Measurements from ENCODE around the gene DRGX.

The DRGX gene

DNA sequence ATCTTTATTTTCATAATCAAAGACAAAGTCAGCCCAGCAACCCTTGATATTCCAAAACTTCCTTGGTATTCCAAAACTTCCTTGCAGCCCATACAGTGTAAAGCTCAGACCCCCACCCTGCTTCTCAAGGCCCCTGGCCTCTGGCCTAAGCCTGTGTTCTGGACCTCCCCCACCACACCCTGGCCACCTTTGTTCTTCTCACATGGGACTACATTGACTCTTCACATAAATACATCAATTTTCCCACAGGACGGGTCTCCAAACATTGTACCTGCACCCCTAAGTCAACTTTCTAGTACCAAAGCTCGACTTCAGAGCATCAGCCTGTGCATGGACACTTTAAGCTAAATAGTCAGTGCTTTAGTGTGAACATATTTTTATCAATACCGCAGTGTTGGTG lies 40.7 kb downstream of the DRGX start:
- H3K36me3 ChIP-seq (ENCODE audit: control insufficient read depth, insufficient read depth, low read length) = no peaks in the 10 kb centered on the region
- H3K4me1 ChIP-seq (ENCODE audit: control insufficient read depth, insufficient read depth, low read length, poor library complexity, severe bottlenecking) = no peaks in the 10 kb centered on the region
- no peaks in the 10 kb centered on the region for H3K9me3 ChIP-seq (ENCODE audit: control insufficient read depth, low read length)
- H3K27ac ChIP-seq (ENCODE audit: insufficient read depth, low read length, poor library complexity, severe bottlenecking) = no peak overlapping the region
- no peak overlapping the region for H3K4me3 ChIP-seq (ENCODE audit: insufficient read depth, low read depth, low read length, poor library complexity, severe bottlenecking)
- DNase-seq = no peak
- no peaks in the 10 kb centered on the region for H3K27me3 ChIP-seq (replicated peaks; ENCODE audit: control insufficient read depth, insufficient read depth, low read length, poor library complexity, severe bottlenecking)

DNA sequence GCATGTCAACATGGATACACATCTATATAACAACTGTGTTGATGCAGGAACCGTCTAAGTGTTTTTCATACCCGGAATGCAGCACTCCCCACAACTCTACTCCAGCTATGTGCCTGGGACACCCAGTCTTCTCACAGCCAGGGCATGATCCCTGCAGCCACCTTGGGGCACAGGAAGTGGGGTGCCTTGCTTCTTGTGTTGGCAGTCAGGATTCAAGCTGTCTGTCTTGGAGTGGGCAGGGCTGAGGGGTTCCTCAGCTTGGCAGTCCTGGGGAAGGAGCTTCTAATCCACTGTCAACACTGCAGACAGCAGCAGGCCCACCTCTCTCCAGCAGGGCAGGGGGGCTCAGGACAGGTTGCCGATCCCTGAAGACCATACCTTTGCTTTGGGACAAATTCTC lies 41.3 kb downstream of the DRGX start:
- Histone ChIP-seq H3K9me3 (ENCODE audit: control insufficient read depth, low read length) (no peaks in the 10 kb centered on the region), H3K27ac (ENCODE audit: insufficient read depth, low read length, poor library complexity, severe bottlenecking) (no peak overlapping the region), H3K4me3 (ENCODE audit: insufficient read depth, low read depth, low read length, poor library complexity, severe bottlenecking) (no peak overlapping the region), H3K27me3 (replicated peaks; ENCODE audit: control insufficient read depth, insufficient read depth, low read length, poor library complexity, severe bottlenecking) (no peaks in the 10 kb centered on the region), H3K4me1 (ENCODE audit: control insufficient read depth, insufficient read depth, low read length, poor library complexity, severe bottlenecking) (no peaks in the 10 kb centered on the region), H3K36me3 (ENCODE audit: control insufficient read depth, insufficient read depth, low read length) (no peaks in the 10 kb centered on the region)
- no peak for DNase-seq

DNA sequence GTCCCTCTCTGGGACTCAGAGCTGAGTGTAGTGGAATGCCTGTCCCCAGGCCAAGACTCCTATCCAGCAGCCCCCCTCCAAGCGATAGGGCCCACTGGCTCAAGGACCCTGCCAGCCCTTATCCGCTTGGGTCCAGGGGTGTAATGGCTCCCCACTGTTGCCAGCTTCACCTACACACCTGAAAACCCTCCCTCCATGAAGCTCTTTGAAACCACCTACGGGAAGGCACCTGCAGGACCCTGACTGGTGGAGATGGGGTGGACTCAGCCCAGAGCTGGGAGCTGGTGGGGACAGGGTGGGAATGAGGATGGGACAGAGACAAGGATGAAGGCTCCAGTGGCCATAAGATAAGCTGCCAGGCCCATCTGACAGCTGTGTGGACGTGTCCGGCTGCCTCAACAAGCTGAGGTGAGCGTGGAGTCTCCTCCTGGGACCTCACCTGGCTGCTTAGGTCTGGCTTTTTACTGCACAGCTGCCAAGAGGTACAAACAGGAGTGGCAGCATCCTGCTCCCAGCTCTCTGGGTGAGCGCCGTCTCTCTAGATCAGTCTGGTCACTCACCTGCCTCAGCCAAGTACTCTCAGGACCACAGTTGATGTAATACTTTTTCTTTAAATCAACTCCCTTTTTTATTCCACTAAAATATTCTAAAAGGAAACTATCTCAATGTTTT lies 41.9 kb downstream of the DRGX start:
- no peaks in the 10 kb centered on the region for H3K27me3 ChIP-seq (replicated peaks; ENCODE audit: control insufficient read depth, insufficient read depth, low read length, poor library complexity, severe bottlenecking)
- no peaks in the 10 kb centered on the region for H3K4me1 ChIP-seq (ENCODE audit: control insufficient read depth, insufficient read depth, low read length, poor library complexity, severe bottlenecking)
- no peak overlapping the region for H3K27ac ChIP-seq (ENCODE audit: insufficient read depth, low read length, poor library complexity, severe bottlenecking)
- no peaks in the 10 kb centered on the region for H3K9me3 ChIP-seq (ENCODE audit: control insufficient read depth, low read length)
- no peak for DNase-seq
- no peaks in the 10 kb centered on the region for H3K36me3 ChIP-seq (ENCODE audit: control insufficient read depth, insufficient read depth, low read length)
- no peak overlapping the region for H3K4me3 ChIP-seq (ENCODE audit: insufficient read depth, low read depth, low read length, poor library complexity, severe bottlenecking)

DNA sequence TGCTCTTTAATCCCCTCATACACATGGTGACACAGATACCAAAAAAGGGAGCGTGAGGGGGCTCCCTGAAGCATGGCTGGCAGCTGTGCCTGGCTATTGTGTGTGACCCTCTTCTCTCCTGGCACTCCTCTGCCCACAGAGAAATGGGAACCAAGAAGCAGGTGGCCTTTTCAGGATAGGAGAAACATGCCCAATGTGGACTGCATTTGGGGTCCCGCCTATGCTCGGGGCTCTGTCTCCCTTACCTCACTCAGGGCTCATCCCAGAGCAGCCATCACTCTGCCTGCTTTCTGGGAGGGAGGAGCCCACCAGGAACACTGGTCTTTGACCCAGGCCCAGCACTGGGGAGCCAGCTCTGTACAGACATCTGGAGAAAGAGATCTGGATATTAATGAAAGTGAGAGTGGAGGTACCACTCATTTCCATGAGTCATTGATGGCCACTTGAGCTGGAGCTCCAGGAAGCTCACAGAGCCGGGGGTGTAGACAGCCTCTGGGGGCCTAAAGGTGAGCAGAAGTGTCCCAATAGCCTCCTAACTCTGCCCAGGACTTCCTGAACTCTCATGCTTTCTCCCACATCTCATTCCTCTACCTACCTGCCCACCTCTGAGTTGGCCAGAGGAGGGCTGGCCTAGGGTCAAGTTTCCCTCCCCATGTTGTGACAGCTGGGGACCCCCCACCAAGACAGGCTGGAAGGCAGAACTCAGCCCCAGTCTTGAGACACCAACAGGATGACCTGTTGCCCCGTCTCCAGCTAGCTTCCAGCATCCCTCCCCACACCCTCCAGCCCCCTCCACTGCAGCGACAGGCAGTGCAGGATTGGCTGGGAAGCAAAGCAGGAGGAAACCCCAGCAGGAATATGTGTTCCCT lies 42.6 kb downstream of the DRGX start:
- no peaks in the 10 kb centered on the region for H3K27me3 ChIP-seq (replicated peaks; ENCODE audit: control insufficient read depth, insufficient read depth, low read length, poor library complexity, severe bottlenecking)
- DNase-seq = no peak
- H3K4me1 ChIP-seq (ENCODE audit: control insufficient read depth, insufficient read depth, low read length, poor library complexity, severe bottlenecking) = no peaks in the 10 kb centered on the region
- H3K36me3 ChIP-seq (ENCODE audit: control insufficient read depth, insufficient read depth, low read length) = no peaks in the 10 kb centered on the region
- no peak overlapping the region for H3K27ac ChIP-seq (ENCODE audit: insufficient read depth, low read length, poor library complexity, severe bottlenecking)
- no peaks in the 10 kb centered on the region for H3K9me3 ChIP-seq (ENCODE audit: control insufficient read depth, low read length)
- H3K4me3 ChIP-seq (ENCODE audit: insufficient read depth, low read depth, low read length, poor library complexity, severe bottlenecking) = no peak overlapping the region

DNA sequence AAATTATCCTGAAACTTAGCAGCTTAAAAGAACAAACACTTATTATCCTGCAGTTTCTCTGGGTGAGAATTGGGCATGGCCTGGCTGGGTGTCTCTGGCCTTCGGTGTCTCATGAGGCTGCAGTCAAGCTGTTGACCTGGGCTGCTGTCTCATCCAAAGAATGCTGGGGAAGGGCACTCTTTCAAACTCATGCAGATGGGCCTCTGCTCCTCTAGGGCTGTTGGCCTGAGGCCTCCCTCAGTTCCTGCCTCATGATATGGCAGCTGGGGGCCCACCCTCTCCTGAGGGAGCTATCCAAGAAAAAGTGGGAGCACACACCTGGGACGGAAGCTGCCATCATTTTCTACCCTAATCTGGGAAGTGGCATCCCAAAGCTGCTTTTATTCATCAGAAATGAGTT lies 43.6 kb downstream of the DRGX start:
- Histone ChIP-seq H3K27ac (ENCODE audit: insufficient read depth, low read length, poor library complexity, severe bottlenecking) (no peak overlapping the region), H3K9me3 (ENCODE audit: control insufficient read depth, low read length) (no peaks in the 10 kb centered on the region), H3K4me3 (ENCODE audit: insufficient read depth, low read depth, low read length, poor library complexity, severe bottlenecking) (no peak overlapping the region), H3K36me3 (ENCODE audit: control insufficient read depth, insufficient read depth, low read length) (no peaks in the 10 kb centered on the region), H3K27me3 (replicated peaks; ENCODE audit: control insufficient read depth, insufficient read depth, low read length, poor library complexity, severe bottlenecking) (no peaks in the 10 kb centered on the region), H3K4me1 (ENCODE audit: control insufficient read depth, insufficient read depth, low read length, poor library complexity, severe bottlenecking) (no peaks in the 10 kb centered on the region)
- DNase-seq = no peak

DNA sequence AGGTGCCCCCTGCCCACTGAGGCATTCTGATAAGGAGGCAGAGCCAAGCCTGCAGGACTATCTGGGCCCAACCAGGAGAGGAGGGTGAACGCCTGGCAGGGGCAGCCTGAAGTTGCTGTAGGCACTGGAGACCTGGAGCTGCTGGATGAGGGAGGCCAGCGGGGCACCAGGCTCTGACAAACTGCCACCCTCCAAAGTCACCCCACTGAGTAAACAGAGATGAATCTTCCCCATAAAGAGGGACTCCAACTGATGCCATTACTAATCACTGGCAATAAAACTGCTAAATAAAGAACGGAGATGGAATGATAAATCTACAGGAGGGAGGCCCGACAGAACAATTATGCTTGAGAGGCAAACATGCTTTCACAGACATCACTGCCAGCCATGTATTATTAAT lies 44.2 kb downstream of the DRGX start:
- H3K27me3 ChIP-seq (replicated peaks; ENCODE audit: control insufficient read depth, insufficient read depth, low read length, poor library complexity, severe bottlenecking) = no peaks in the 10 kb centered on the region
- H3K4me3 ChIP-seq (ENCODE audit: insufficient read depth, low read depth, low read length, poor library complexity, severe bottlenecking) = no peak overlapping the region
- H3K36me3 ChIP-seq (ENCODE audit: control insufficient read depth, insufficient read depth, low read length) = no peaks in the 10 kb centered on the region
- no peak for DNase-seq
- H3K9me3 ChIP-seq (ENCODE audit: control insufficient read depth, low read length) = no peaks in the 10 kb centered on the region
- H3K27ac ChIP-seq (ENCODE audit: insufficient read depth, low read length, poor library complexity, severe bottlenecking) = no peak overlapping the region
- H3K4me1 ChIP-seq (ENCODE audit: control insufficient read depth, insufficient read depth, low read length, poor library complexity, severe bottlenecking) = no peaks in the 10 kb centered on the region

DNA sequence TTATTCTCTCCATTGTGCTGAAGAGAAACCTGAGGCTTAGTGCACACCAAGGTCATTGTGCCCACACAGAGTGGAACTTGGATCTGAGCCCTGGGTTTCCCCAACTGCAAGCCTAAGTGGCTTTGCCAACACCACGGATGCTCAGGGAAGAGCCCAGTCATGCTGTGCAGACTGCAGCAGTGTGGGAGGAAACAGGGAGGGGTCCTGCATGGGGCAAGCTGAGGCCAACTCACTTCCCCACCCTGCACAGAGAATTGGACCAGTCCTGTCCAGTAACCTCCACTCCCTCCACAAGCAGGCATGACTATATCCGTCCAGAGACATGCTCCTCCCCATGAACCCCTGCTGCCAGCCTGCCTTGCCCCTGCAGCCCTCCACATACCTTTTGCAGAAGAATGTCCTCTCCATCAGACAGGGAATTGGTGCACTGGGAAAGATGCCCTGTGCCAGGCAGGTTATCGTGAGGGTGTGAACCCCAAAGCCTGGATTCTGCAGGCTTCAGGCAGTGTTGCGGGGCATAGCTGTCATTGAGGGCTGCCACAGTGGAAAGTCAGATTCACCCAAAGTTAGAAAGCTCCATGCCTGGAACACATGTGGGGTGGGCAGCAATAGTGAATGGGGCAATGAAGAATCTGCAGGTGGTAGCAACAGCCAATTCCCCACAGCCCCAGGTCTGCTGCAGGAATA lies 44.9 kb downstream of the DRGX start:
- H3K4me3 ChIP-seq (ENCODE audit: insufficient read depth, low read depth, low read length, poor library complexity, severe bottlenecking) = no peak overlapping the region
- H3K9me3 ChIP-seq (ENCODE audit: control insufficient read depth, low read length) = no peaks in the 10 kb centered on the region
- no peaks in the 10 kb centered on the region for H3K36me3 ChIP-seq (ENCODE audit: control insufficient read depth, insufficient read depth, low read length)
- no peak overlapping the region for H3K27ac ChIP-seq (ENCODE audit: insufficient read depth, low read length, poor library complexity, severe bottlenecking)
- no peak for DNase-seq
- H3K27me3 ChIP-seq (replicated peaks; ENCODE audit: control insufficient read depth, insufficient read depth, low read length, poor library complexity, severe bottlenecking) = no peaks in the 10 kb centered on the region
- no peaks in the 10 kb centered on the region for H3K4me1 ChIP-seq (ENCODE audit: control insufficient read depth, insufficient read depth, low read length, poor library complexity, severe bottlenecking)

DNA sequence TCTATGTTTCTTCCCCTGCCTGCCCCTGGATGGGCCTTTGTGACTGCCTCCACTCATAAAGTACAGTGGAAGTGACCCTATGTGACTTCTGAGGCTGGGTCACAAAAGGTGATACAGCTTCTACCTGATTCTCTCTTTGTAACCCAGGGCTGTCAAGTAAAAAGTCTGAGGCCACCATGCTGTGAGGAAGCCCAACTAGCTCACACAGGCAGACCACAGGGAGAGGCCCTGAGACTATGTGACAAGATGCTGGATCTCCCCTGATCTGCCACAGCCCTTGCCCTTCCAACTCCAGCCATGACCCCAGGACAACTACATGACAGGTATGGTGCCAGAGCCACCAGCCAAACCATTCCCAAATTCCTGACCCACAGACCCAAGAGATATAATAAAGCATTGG lies 45.8 kb downstream of the DRGX start:
- no peaks in the 10 kb centered on the region for H3K9me3 ChIP-seq (ENCODE audit: control insufficient read depth, low read length)

DNA sequence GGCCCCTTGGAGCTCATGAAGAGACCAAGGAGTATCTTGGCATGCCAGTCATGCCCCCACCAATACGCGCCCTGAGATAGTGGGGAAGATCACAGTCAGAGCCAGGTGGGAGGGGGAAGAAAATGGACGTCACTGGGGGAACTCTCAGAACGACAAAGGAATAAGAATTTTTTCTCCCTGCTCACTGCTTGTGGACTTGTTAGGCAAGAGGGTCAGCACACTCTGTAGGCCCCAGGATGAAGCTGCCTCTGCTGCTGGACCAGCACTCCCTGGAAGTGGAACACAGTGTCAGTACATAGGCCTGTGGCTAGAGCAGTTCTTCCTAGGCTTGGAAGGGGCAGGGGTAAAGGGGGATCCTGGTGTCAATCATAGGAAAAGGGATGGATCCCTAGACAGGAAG lies 46.5 kb downstream of the DRGX start:
- H3K36me3 ChIP-seq (ENCODE audit: control insufficient read depth, insufficient read depth, low read length) = no peaks in the 10 kb centered on the region
- DNase-seq = no peak
- H3K9me3 ChIP-seq (ENCODE audit: control insufficient read depth, low read length) = no peaks in the 10 kb centered on the region
- H3K4me1 ChIP-seq (ENCODE audit: control insufficient read depth, insufficient read depth, low read length, poor library complexity, severe bottlenecking) = no peaks in the 10 kb centered on the region
- no peak overlapping the region for H3K4me3 ChIP-seq (ENCODE audit: insufficient read depth, low read depth, low read length, poor library complexity, severe bottlenecking)
- H3K27ac ChIP-seq (ENCODE audit: insufficient read depth, low read length, poor library complexity, severe bottlenecking) = no peak overlapping the region
- no peaks in the 10 kb centered on the region for H3K27me3 ChIP-seq (replicated peaks; ENCODE audit: control insufficient read depth, insufficient read depth, low read length, poor library complexity, severe bottlenecking)

More for the DNA sequence above, 45.8 kb downstream of the DRGX start:
- H3K4me1 ChIP-seq (ENCODE audit: control insufficient read depth, insufficient read depth, low read length, poor library complexity, severe bottlenecking) = no peaks in the 10 kb centered on the region
- no peaks in the 10 kb centered on the region for H3K27me3 ChIP-seq (replicated peaks; ENCODE audit: control insufficient read depth, insufficient read depth, low read length, poor library complexity, severe bottlenecking)
- no peak overlapping the region for H3K27ac ChIP-seq (ENCODE audit: insufficient read depth, low read length, poor library complexity, severe bottlenecking)
- no peaks in the 10 kb centered on the region for H3K36me3 ChIP-seq (ENCODE audit: control insufficient read depth, insufficient read depth, low read length)
- no peak for DNase-seq
- no peak overlapping the region for H3K4me3 ChIP-seq (ENCODE audit: insufficient read depth, low read depth, low read length, poor library complexity, severe bottlenecking)

DNA sequence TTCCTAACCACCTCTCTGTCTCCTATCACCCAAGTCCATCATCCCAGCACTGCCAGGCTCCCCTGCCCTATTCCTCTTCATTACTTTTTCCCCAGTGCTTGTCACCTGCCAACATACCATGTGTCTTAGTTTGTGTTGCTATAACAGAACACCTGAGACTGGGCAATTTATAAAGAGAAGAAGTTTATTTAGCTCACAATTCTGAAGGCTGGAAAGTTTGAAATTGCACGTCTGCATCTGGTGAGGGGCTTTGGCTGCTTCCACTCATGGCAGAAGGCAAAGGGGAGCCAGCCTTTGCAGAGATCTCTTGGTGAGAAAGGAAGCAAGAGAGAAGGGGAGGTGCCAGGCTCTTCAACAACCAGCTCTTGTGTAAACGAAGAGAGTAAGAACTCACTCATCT lies 47.3 kb downstream of the DRGX start:
- no peak overlapping the region for H3K27ac ChIP-seq (ENCODE audit: insufficient read depth, low read length, poor library complexity, severe bottlenecking)
- H3K9me3 ChIP-seq (ENCODE audit: control insufficient read depth, low read length) = no peaks in the 10 kb centered on the region
- no peak for DNase-seq
- H3K4me3 ChIP-seq (ENCODE audit: insufficient read depth, low read depth, low read length, poor library complexity, severe bottlenecking) = no peak overlapping the region
- no peaks in the 10 kb centered on the region for H3K36me3 ChIP-seq (ENCODE audit: control insufficient read depth, insufficient read depth, low read length)
- H3K4me1 ChIP-seq (ENCODE audit: control insufficient read depth, insufficient read depth, low read length, poor library complexity, severe bottlenecking) = no peaks in the 10 kb centered on the region
- H3K27me3 ChIP-seq (replicated peaks; ENCODE audit: control insufficient read depth, insufficient read depth, low read length, poor library complexity, severe bottlenecking) = no peaks in the 10 kb centered on the region
